Hepatic stellate cell (primary cell): ENCODE measurements around the gene KCNIP1.

ENCODE experiments used
- DNase-seq: peaks from one replicate; pipeline ENCODE4 v3.0.0; 2011; ENCODE audit warnings: low spot score

Gene KCNIP1

GRCh38 chr5:170720179-170720578 is 216.4 kb downstream of the KCNIP1 start:
- no peak for DNase-seq

GRCh38 chr5:170720984-170721383 is 217.2 kb downstream of the KCNIP1 start:
- no peak for DNase-seq

- no peak for DNase-seq
Measured at GRCh38 chr5:170721681-170722080, 217.9 kb downstream of the KCNIP1 start.

- no peak for DNase-seq
Measured at GRCh38 chr5:170722316-170722715, 218.5 kb downstream of the KCNIP1 start.

DNA sequence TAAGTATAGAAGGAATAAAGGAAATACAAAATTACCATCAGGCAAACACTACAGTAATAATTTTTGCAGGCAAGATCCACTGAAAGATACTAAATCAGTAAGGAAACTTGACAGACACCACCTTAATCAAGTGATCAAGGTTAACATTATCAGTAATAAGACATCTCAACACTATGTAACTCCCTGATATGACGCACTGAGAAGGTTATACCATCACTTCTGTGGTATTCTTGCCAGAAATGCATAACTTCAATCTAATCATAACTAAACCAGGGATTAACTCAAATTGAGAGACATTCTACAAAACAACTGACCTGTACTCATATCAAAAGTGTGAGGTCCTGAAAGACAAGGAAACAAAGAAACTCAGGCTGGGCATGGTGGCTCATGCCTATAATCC is 227.2 kb downstream of the KCNIP1 start:
- no peak for DNase-seq

- no peak for DNase-seq
Measured at GRCh38 chr5:170732685-170733084, 228.9 kb downstream of the KCNIP1 start.

DNA sequence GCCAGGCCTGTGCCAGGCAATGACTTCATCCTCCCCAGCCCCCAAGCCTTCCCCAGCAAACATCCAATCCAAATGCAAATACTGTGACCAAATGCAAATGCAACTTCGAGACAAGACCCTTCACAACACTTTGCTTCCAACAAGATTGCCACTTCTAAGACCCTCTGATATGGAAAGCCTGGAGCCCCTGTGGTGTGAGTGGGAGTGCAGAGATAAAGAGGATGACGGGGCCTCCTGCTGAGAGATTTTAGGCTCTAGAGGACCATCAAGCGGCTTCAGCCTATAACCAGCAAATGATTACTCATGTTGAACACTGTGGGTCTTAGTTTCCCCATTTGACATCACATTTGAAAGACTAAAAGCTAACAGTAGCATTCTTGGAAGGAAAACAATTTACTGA is 233.1 kb downstream of the KCNIP1 start:
- DNase-seq: no peak

GRCh38 chr5:170737591-170737990 is 233.8 kb downstream of the KCNIP1 start:
- no peak for DNase-seq

GRCh38 chr5:170738840-170739239 is 235.0 kb downstream of the KCNIP1 start:
- no peak for DNase-seq

DNA sequence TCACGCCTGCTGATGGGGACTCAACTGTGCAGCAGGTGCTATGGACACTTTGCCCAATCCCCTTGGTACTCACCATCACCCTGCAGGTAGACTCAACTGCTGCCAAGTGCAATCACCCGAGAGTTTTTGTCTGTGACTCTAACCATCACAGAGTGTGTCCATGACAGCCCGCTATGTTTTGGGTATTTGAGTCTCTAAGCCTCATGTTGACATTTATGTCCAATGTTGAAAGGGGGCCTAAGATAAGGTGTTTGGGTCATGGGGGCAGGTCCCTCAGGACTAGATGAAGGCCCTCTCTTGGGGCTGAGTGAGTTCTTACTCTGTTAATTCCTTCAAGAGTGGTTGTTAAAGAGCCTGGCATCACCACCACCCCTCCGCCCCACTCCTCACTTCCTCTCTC is 235.6 kb downstream of the KCNIP1 start:
- no peak for DNase-seq

- no peak for DNase-seq
Measured at GRCh38 chr5:170740551-170741205, 236.9 kb downstream of the KCNIP1 start.

DNA sequence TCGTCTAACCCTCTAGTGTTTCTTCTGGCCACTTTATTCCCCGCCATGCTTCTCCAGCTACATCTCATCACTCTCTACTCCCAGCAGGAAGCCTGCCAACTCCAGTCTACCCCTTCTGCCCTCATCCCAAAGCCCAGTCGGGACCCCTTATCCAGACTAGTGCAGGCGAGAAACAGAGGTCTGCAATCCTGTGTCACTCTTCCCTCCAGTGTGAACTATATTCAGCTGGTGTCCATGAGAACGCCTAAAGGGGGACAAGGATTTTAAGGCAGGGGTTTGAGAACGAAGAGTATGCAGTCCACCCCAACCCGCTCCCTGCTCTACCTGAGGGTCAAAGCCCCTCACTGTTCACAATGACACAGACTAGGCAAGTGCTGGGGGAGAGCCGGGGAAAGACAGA is 238.0 kb downstream of the KCNIP1 start:
- DNase-seq: no peak

DNA sequence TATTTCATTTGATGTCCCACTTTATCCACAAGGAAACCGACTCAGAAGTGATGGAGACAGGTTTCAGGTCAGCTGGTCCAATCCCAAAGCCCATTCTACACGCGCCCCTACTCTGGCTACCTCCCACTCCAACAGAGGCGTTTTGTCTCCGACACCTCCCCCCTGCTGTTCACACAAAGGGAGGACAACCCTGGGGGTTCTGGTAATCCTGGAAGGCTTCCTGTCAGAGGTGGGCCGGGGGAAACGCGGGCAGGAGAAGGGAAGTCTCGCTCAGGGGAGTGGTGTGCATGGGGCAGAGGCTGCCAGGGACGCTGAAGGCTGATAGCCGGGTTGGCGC is 240.0 kb downstream of the KCNIP1 start:
- DNase-seq: no peak

DNA sequence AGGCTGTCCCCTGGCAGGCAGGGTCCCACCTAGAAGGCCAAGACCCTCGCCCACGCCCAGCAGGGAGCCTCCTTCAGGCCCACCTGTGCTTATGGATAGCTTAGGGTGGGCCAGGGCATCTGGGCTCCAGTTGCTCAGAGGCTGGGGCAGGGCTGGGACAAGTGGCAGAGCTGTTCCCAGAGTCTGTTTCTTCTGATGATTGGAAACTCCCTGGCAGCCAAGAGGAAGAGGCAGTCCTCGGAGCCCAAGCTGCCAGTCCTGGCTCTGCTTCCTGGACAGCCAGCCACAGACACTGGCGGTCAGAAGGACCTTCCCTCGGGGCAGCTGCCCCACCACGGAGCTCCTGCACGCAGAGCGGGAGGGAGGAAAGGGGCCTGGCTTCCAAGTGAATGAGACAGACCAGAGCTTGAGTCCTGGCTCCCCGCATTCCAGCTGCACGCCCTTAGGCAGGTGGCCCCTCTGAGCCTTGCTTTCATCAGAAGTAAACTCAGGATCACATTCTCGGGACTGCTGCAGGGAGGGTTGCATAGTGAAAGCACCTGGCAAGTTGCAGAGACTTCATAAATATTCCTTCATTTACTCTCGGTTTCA is 241.8 kb downstream of the KCNIP1 start:
- peak; percentile 36 for DNase-seq

DNA sequence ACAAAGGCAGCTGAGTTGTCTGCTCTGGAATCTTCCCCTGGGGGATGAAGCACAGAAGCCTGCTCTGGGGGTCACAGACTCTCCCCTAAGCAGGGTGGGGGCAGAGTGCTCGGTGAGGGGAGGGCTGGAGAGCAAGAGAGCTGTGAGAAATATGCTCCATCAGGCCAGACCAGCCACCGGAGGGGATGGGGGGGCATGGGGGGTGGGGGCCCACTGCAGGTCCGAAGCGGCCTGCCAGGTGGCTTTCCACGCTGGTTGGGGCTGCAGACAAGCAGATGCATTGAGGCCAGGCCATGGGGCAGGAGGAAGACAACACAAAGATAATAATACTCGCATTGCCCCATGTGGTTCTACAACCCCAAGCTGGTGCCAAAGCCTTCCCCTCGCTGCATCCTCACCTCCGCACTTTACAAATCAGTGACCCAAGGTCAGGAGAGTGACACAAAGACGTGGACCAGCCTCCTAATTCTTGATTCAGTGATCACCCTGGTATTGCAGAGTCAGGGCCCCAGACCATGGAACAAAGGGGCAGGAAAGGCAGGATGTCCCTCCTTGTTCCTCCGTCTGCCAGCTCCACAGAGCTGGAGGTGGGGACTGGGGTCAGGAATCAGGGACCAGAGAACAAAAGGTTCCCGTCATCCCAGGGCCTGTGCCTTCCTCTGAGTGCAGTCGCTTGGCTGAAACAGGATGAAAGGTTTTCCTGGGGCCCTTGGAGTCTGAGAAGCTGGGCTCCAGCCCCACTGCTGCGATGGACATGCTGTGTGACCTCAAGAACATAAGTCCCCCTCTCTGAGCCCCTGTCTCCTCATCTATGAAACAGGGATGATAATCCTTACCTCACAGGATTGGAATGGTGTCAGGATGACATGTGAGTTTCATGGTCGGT is 242.5 kb downstream of the KCNIP1 start:
- DNase-seq: no peak

DNA sequence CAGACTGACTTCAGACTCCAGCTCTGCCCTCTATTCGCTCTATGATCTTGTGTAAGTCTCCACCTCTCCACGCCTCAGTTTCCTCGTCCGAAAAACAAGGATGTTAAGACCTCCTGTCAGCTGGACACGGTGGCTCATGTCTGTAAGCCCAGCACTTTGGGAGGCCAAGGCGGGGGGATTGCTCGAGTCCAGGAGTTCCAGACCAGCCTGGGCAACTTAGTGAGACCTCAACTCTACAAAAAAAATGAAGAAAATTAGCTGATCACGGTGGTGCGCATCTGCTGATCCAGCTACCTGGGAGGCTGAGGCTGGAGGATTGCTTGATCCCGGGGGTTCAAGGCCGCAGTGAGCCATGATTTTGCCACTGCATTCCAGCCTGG is 243.1 kb downstream of the KCNIP1 start:
- no peak for DNase-seq

DNA sequence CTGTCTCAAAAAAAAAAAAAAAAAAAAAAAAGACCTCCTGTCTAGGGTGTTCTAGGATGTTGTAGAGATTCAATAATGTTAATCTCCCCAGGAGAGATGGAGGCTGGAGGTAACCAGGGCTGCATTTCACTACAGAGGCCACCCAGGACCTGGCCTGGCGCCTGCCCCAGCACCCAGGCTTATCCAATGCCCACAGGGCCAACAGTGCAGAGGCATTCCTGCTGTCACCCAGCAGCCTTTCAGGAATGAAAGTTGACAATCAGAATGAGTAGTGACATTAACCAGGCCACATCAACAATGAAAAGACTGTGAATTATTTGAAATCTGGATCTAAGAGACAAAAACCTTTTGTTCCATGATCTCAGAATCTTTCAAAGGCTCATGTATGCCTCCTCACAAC is 243.5 kb downstream of the KCNIP1 start:
- no peak for DNase-seq

DNA sequence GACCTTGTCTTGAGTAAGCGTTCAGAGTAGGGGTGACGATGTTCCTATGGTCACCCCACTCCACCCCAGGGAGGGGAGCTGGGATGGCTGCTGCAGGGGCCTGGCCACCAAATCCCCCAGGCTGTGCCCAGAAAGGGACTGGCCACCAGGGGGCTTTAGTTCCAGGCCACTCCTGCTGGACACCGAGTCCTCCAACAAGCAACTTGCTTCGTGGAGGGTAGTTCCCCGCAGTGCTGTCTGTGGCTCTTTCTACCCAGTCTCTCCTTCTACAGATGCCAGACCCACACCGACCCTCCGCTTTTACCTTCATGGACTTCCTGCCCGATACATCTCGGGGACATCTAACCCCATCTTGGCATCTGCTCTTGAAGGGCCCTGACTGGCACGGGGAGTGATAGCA is 244.0 kb downstream of the KCNIP1 start:
- DNase-seq: no peak

GRCh38 chr5:170748951-170749471 is 245.2 kb downstream of the KCNIP1 start:
- DNase-seq: no peak

GRCh38 chr5:170749911-170750431 is 246.2 kb downstream of the KCNIP1 start:
- DNase-seq: no peak

DNA sequence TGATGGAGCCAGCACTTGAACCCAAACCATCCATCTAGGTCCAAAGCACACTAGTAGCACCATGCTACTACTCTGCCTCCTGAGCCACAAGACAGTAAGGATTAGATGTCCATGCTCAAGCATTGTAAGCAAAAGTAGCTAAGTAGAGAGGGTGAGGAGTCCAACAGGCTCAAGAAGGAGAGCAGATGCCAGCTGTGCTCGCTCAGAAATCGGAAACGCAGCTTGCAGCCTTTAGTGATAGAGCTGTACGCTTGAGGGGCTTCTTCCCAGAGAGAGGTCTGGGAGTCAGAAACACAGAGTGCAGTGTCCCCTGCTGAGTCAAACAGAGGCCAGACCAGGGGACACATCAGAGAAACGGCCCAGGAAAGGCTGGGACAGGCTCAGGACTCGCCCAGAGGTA is 247.0 kb downstream of the KCNIP1 start:
- no peak for DNase-seq

DNA sequence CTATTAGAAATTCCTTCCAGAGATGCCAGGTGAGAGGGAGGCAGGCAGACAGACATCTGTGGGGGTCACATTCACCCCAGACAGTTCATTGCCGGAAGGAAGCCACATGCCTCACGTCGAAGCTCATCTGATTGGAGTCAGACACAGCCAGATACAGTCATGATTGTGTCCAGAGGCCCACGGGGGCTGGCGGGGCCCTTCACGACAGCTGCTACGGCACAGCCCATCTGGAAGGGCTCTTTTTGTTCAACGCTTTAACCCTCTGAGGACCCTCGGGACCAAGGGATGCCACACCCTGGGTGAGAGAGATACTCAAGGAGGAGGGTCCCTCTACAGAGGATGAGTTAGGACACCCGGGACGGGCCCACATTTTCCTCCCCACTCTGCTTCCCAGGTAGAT is 247.8 kb downstream of the KCNIP1 start:
- DNase-seq: no peak
